ENCODE results near the gene CD300LD.

CD300LD gene

DNA sequence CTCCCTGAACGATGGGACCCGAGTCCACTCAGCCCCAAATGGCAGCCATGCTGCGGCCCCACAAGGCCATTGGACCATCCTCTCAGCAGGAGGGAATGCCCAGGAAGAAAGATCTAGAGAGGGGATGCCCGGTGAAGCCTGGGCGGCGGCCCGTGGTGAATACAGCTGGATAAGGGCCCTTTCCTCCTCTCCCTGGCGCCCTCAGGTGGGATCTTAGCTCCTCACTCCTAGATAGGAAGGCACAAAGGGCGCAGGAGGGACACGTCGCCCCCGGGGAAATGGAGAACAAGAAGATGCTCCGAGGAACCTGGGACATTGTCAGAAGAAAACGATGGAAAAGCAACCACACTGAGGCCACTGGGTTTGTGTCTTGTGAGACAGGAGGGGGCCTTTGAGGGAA lies 48.7 kb downstream of the CD300LD start:
- no peak for DNase-seq

DNA sequence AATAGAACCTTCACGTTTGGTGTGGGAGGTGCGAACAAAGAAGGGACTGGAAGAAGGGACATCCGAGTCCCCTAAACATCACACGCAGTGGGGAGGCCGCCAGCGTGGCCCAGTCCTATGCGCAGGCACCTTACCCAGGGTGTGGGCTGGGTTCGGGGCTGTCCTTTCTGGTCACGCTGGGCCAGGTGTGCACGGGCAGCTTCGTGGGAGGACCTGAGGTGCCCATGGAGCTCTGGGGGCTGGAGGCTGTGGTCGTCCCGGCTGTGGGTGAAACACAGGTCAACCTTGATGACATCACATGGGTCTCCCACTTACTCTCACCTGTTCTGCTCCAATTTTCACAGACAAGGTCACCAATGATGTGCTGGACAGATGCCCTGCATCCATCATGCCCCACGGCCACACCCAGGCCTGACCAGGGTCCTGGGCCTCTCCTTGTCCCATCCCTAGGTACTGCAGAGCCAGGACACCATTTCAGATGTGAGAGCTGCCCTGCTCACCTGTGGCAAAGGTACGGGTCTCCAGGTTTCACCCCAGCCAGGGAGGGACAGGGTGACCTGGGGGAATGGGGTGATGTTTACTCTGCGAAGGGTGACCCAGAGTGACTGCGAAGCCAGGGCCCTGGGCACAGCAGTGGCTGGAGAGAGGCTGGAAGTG lies 49.2 kb downstream of the CD300LD start:
- DNase-seq, result no peak

DNA sequence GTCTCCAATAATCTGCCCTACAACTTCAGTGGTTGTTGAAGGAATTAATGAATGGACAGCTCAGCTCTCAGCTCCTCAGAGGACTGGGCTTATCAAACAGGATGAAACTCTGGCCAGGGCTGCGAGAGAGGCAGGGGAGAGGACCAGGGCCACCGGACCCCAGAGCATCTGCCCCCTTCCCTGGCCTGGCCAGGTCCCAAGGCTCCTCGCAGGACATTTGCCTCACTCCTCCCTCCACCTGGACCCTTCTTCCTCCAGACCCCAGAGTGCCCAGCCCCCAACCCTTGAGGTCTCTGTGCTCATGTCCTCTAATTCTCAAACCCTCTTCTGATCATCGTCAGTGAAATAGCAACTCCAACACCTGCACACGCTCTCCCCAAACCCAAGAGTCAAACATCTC lies 49.9 kb downstream of the CD300LD start:
- no peak for DNase-seq

DNA sequence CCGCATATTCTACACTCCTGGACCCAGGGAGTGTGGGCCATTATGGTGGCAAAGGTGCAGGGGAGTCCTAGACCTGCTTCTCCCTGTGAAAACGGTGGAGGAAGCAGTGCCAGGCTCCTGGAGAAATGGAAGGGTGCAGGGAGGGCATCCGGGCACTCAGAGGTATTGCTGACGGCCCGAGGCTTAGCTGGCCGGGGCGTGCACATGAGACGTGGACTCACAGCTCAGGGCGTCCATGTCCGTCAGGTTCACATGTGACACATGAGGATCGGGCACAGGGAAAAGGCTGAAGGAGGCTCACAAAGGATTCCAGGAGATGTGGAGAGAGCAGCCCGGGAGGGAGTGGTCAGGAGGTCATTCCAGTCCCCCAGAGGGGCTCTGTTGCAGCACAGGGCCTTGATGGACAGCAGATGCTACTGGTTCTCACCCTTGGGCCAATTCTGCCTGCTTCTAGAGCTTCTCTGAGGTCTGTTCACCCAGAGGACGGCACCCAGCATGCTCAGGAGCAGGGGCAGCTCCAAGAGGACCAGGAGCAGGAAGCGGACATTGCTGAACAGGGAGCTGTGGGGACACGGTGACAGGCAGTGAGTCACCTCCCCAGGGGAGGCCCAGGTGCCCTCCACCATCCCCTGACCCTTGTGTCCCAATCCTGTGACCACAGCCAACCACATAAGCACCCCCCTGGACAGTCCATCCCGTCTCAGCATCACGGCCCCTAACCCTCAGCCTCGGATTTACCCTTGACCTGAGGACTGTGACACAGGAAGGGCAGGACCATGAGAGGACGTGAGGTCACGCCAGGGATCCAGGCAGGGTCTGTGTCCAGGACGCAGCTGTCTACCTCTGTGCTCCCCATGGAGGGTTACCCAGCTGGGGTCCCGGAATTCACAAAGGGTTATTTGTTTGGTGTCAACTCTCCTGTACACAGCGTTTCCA lies 50.6 kb downstream of the CD300LD start:
- no peak for DNase-seq

DNA sequence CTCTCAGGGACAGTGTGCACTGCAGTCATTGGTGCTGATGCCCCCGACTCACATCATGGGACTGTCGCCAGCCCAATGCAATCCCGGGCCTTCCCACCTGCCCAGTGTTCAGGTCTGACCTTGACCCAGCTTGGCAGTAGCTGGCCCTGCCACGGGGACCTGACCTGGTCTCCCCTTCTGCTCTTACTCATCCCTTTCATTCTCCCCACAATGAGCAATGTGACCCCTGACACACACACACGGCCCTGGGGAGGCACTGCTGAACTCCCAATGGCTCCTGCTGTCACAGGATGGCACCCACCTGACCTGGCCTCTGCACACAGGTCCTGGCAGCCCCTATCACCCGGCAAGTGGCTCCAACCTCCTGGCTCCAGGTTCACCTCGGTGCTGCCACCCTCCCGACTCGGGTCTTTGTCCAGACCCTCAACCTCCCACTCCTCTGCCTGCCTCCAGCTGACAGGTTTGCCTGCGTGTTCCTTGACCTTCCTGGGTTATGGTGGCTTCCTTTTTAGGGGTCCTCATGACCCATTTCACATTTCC lies 52.7 kb downstream of the CD300LD start:
- DNase-seq, result no peak

DNA sequence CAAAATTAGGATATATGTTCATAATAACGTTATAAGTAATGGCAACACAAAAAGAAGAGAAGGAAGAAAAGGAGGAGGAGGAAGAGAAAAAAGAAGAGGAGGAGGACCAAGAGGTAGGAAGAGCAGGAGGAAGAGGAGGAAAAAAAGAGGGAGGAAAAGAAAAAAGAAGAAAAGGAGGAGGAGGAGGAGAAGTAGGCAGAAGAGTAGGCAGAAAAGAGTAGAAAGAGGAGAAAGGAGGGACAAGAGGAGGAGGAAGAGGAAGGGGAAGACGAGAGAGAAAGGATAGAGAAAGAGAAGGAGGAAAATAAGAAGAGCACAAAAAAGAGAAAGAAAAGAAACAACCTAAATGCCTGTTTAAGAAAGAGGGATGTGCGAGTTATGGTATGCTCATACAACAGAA lies 55.2 kb downstream of the CD300LD start:
- DNase-seq, result no peak

DNA sequence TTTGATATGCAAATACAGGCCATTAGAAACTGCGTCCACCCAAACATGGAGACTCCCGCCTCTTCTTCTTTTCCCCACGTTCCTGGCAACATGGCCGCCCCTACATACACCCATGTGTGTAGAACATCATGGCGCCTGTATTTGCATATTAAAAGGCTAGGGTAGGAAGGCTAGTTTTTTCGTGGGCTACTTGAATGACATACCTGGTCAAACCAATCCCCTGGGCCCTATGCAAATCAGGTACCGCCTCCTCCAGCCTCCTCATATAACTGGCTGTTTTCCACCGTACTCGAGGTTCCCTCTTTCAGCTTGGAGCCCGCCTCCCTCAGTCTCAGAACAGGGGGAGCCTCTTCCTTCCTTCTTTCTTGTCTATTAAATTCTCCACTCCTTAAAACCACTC lies 60.0 kb downstream of the CD300LD start:
- no peak for DNase-seq

DNA sequence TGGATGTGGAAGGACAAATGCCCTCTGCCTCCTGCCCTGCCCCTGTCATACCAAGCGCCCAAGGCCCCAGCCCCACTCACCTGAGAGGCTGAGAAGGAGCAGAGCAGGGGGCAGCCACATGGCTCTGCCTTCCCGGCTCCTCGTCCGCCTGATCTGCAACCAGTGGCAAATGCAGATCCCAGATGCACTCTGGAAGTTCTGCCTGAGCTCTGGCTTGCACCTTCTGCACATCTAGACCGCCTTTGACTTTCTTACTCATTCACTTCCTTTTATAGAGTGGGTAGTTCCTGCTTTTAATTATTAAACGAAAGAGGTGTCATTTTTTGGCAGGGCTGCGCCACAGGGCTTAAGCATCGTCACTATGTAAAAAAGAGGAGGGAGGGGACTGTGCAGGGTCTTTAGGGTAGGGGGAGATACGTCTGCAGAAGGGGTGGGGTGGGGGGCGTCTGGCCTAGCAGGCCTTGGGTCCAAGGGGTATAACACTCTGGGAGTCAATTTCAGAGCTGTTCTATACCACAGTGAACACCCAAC lies 60.8 kb downstream of the CD300LD start, which contains the start of gene CD300LB:
Gene CD300LB (minus strand): TSS at position 245 of the 531 bp plus-strand sequence. CDS start 125 bp downstream, at position 120.
- no peak for DNase-seq

DNA sequence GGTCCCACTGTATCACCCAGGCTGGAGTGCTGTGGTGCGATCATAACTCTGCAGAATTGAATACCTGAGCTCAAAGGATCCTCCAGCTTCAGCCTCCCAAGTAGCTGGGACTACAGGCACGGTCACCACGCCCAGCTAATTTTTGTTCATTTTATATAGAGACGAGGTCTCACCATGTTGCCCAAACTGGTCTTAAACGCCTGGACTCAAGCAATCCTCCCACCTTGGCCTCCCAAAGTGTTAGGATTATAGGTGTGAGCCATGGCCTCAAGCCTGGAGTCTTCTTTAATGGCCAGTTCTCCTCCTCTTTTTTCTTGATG lies 61.3 kb downstream of the CD300LD start:
- DNase-seq, result no peak

Data from effector CD4-positive, alpha-beta T cell (primary cell).